IPS-NIHi7 (cell line): ENCODE measurements around the gene FAM174C.

ENCODE experiments used
- DNase-seq: peaks from one replicate; pipeline ENCODE4 v3.0.0; 2012; ENCODE audit warnings: mixed read lengths; ENCODE audit errors: extremely low spot score

The FAM174C gene

DNA sequence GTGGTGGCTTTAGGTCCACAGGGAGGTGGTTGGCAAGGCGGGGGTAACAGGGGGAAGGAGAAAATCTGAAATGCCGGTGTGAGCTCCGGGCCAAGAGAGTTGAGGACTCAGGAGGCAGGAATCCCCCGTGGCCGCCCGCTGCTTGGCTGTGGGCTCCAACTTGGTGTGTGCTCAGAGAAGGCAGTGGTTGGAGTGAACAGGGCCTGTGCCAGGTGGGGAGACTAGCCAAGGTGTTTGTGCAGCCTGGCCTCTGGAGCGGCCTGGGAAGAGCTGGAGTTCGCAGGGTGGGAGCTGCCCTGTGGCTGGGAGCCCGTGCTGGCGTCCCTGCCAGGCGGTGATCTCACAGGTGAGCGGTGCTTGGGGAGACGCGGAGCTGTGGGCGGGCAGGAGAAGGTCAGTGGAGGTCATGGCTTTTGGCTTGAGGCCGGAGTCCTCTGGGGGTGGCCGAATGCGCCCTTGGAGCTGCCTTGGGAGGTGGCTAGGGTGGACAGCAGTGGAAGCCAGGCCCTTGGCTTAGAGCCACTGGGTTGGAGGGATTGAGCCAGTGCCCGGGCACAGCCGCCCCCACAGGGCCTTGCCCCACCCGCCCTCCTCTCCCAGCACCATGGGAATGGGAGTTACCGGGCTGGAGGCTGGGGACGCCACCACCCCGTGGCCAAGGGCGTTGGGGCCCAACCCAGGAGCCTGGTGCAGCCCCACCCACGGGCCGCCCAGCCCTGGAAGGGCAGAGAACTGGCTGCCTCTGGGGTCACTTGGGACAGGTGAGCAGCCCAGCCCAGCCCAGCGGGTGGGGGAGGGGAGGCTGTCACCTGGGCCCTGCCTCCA, 13.3 kb upstream of the FAM174C start:
- DNase-seq, result no peak

DNA sequence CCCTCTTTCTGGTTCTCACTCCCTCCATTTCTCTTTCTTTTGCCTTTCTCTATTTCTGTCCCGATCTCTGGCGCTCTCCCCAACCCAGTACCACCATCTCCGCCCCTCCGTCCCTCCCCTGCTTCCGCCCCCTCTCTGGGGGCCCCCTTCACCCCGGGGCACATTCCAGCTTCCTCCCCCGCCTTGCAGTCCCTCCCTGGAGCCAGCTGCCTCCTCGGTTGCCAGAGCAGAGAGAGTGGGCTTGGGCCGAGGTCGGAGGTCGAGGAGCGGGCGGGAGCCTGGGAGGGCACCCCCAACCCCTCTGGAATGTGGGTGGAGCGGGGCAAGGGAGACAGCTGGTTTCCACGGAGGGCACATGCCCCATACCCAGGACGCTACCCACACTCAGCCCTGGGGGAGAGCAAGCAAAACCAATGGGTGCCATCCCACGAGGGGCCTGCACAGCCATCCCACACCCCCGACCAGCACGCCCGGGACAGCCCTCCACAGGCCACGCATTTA, 12.7 kb upstream of the FAM174C start:
- peak; percentile 44 for DNase-seq

DNA sequence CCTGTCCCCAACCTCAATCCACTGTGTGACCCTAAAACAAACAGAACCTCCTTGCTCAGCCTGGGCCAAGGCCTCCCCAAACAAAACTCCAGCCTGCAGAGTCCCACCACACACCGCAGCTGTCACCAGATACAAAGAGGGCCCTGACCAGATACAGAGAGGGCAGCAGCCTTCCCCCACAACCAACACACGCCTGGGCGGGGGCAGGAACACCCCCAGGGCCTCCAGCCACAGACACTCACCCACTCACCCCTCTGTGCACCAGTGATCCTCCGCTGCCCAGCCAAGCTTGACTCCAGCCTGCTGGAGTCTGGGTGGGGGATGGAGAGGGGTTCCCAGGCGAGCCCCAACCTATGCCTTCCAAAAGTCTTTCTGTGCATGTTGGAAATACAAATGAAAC, 12.1 kb upstream of the FAM174C start:
- DNase-seq, result no peak

DNA sequence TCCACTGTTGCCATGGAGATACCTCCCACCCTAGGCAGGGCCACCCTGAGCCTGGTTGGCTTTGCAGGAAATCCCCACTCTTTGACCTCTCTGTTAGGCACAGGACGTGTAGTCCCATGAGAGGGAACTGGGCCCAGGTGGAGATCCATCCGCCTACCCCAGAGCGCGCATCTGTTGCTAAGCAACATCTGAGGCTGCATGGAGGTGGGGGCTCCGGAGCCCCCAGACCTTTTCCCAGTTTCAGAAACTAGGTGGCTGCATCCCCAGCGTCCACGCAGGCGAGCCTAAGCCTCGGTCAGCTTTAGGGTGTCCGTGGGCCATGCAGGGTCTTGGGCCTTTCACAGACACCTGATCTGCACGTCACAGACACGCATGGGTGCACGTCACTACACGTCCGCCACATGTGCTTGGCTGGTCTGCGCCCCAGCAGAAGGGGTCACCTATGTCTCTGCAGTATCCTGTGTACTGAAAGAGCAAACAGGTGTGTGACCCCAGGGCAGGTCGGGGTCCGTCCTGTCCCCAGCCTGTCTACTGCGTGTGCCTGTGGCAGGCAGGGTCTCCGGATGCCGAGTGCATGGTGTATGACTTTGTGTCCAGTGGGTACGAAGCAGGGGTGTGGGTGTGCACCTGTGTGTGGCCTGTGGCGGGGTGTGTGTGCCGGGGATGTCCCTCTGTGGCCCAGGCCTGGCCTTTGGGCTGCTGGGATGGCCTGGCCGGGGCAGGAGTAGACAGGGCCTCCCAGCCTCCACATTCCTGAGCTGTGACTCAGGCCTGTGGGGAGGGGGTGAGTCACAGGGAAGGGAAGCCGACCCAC, 10.3 kb upstream of the FAM174C start:
- DNase-seq, result peak; percentile 63

GRCh38 chr19:1265615-1266128, 9.7 kb upstream of the FAM174C start:
- DNase-seq, result no peak

DNA sequence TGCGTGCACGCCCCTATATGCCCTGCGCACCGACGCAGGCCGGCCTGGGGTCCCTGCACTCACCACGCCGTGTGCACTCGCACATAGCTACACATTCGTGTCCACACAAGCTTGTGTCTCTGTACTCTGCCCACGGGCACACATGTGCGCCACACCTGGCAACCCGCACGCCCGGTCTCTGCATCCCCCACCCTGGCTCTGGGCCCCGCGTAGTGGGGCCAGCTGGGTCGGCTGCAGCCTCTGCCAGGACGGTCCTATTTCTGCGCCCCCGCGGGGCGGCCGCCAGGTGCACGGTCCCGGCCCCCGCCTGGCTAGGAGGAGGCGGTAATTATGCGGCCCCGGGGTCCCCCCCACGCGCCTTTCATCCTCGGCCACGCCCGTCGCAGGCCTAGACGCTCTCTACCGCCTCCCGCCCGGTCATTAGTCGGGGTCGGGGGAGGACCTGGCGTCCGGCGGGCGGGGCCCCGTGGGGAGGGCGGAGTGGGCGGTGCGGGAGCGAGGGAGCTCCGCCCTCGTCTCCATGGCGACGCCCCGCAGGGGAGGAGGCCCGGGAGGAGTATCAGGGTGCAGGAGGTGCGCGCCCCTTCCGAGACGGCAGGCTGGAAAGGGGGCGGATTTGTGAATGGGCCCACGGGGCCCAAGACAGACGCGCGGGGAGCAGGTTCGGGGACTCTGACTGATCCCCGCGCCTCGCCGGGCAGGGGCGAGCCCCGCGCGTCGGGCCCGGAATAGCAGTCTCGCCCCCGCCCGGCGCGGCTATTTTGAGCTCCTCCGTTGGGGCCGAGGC, 9.0 kb upstream of the FAM174C start:
- DNase-seq, result peak; percentile 76

DNA sequence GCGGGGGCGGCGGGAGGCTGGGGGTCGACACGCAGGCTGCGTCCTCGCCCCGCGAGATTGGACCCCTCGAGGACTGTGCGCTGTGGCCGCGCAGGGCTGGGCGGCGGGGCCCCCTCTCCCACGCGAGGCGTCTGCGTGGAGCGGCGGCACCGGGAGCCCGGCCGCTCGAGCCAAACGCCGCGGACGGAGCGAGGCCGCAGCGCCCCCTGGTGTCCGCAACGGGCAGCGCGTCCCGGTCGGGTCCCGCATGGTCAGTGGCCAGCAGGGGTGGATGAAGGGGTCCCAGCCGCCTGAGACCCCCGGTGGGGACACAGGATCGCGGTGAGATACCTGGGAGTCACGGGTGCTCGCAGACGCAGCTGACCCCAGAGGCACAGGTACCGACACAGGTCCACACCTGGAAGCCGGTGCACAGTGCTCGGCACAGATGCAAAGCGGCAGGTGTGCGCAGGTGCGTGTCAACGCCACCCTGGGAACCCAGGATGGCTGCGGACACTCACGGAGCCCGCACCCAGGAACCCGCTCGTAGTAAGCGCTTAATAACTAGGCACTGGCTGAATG, 8.3 kb upstream of the FAM174C start:
- peak; percentile 60 for DNase-seq

GRCh38 chr19:1267477-1268225, 7.7 kb upstream of the FAM174C start:
- no peak for DNase-seq

DNA sequence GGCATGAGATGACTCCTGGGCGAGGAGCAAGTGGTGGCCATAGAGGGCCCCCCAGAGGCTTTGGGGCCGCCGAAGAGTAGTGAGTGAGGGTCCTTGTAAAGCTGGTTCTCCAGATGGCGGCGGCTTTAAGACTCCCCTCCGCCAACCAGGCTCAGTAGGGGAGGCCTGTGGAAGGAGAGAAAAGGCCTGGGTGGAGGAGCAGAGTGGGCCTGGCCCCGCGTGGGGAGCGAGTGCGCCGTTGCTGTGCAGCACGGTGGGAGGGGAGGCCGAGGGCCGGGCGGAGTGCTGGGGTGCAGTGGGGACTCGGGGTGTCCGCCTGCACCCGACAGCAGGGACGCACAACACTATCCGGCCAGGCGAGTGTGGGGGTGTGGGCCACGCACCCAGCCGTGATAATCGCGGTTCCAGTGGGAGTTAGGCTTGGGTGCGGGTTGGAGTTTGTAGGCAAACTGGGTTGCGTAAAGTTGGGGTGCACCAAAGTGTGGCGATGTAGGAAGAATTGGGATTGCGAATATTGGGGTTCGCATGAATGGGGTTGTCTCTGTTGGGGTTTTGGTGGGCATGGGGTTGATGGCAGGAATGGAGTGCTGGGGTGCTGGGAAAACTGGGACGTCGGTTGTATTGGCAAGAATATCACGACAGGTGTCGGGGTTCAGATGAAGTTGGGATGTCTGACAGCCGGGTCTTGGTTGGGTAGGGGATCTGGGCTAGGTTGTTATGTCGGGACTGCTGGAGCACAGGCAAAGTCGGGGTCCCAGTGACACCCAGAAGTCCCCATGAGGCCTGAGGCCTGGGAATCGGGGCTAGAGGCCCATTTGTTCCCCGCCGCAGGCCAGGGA, 6.9 kb upstream of the FAM174C start:
- DNase-seq, result no peak

DNA sequence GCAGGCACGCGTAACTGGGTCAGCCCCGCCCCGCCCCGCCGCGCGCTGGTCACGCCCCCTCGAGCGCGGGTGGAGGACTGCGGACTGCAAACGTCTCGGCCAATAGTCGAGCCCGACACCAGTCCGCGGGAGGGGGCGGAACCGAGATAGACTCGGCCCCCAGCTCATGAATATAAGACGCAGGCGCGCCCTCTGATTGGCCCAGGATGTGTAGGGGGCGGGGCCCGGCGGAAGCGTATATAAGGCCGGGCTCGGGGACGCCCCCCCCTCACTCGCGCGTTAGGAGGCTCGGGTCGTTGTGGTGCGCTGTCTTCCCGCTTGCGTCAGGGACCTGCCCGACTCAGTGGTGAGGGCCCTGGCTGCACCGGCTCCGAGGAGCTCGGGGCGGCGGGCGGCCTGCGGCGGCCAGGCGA, 6.3 kb upstream of the FAM174C start, which contains the start of gene CIRBP:
TSS of gene CIRBP (plus strand) at position 268 of the 413 bp plus-strand sequence. CDS start 1,602 bp downstream, outside the sequence.
- DNase-seq, result peak; percentile 95

DNA sequence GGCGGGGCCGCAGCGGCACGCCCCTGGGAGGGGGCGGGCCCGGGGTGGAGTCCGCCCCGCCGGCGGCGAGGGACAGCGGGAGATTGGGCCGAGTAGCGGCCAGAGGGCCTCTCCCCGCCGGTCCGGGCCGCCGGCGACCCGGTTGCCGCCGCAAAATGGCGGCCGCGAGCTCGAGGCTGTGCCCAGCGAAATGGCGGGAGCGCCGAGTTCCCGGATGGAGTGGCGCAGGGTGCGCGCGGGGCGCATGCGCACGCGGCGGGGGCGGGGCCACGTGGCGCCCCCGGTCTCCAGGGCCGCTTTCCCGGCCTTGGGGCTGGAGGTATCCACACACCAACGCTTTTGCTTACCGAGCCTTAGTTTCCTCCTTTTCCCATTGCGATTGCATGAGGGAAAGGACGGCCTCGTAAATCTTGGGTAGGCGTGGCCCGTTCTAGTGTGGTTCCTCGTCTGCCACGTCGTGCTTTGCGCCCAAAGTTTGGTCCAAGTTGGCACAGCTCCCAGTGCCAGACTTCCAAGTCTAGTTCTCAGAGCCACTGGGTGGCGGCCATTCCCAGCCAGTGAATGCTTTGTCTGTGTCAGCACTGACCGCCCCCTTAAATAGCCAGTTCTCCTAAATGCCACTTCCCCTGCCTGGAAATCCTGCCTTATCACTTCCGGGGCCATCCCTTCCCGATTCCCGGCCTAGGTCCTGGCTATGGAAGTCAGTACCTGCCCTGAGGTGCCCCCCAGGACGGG, 5.7 kb upstream of the FAM174C start:
- peak; percentile 80 for DNase-seq

- DNase-seq, result no peak
These were observed 5.0 kb upstream of the FAM174C start for GRCh38 chr19:1270213-1270853.

GRCh38 chr19:1270854-1271527, 4.3 kb upstream of the FAM174C start:
- no peak for DNase-seq

GRCh38 chr19:1271528-1272422, 3.6 kb upstream of the FAM174C start:
- DNase-seq, result no peak

DNA sequence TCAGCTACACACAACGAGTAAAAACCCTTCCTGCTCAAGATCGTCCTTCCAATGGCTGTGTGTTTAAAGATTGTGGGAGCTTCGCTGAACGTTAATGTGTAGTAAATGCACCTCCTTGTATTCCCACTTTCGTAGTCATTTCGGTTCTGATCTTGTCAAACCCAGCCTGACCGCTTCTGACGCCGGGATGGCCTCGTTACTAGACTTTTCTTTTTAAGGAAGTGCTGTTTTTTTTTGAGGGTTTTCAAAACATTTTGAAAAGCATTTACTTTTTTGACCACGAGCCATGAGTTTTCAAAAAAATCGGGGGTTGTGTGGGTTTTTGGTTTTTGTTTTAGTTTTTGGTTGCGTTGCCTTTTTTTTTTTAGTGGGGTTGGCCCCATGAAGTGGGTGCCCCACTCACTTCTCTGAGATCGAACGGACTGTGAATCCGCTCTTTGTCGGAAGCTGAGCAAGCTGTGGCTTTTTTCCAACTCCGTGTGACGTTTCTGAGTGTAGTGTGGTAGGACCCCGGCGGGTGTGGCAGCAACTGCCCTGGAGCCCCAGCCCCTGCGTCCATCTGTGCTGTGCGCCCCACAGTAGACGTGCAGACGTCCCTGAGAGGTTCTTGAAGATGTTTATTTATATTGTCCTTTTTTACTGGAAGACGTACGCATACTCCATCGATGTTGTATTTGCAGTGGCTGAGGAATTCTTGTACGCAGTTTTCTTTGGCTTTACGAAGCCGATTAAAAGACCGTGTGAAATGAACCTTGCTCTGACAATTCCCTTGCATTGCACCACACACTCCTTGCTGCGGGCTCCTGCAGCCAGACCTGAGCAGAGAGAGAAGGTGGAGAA, 2.7 kb upstream of the FAM174C start:
- DNase-seq, result no peak
